ENCODE data around the gene TANGO2.

TANGO2 gene

GRCh38 chr22:20107951-20108756 is 87.2 kb downstream of the TANGO2 start:
- no peak for TF ChIP-seq CTCF (IDR thresholded peaks at IDR 0.05)

- no peak for TF ChIP-seq CTCF (IDR thresholded peaks at IDR 0.05)
Observed at GRCh38 chr22:20108757-20109230, 87.9 kb downstream of the TANGO2 start.

GRCh38 chr22:20109411-20110358 is 88.8 kb downstream of the TANGO2 start:
- no peak for TF ChIP-seq CTCF (IDR thresholded peaks at IDR 0.05)

GRCh38 chr22:20110359-20110985 is 89.6 kb downstream of the TANGO2 start:
- TF ChIP-seq CTCF (IDR thresholded peaks at IDR 0.05): no peak

- TF ChIP-seq CTCF (IDR thresholded peaks at IDR 0.05): peak; percentile 34; the same call in 1 of the 2 replicates
Observed at GRCh38 chr22:20111045-20111688, 90.3 kb downstream of the TANGO2 start.

- no peak for TF ChIP-seq CTCF (IDR thresholded peaks at IDR 0.05)
Observed at GRCh38 chr22:20111689-20112622, 91.0 kb downstream of the TANGO2 start.

Data from LNCAP (cell line).